AG20443 (cell line): Measurements from ENCODE around the gene PLCH2.
"Not testable (repeated sequence)": the region's sequence is repeated elsewhere in the genome, so short reads cannot be mapped to it uniquely, and the experiment has no call there.

Experiments
- DNase-seq: peaks from one replicate; pipeline ENCODE4 v3.0.0; 2012; ENCODE audit warnings: low spot score, mixed read lengths

PLCH2 gene

DNA sequence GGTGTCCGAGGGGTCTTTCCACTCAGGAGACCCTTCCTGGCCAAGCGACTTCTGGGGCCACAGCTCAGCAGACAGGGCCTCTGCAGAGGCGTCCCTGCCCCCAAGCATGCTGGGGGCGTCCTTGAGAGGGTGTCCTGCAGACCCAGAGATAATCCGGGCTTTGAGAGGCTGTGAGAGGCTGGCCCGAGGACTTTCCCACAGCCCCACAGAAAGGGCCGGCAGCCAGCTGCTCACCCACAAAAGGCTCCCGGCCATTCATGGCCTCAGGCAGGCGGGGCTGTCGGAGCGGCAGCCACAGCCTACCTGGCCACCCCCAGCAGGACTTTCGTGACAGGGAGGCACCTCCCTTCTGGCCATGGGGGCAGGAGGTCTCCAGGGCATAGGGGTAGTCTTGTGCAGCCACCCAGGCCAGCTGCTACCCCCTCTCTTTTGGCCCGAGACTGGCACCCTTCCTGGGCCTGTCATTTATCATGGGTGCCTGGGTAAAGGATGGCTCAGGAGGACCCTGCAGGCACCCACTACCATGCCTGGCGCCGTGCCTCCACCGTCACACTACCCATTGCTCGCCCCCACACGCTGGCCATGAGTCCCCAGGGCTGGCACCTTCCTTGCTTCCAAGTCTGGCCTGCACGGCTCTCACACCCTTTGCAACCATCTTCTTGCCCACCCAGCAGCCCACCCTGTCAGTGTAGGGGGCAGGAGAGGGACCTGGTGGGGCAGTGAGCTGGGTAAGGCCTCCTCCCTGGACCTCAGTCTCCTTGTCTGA, 69.0 kb downstream of the PLCH2 start:
- DNase-seq = no peak

DNA sequence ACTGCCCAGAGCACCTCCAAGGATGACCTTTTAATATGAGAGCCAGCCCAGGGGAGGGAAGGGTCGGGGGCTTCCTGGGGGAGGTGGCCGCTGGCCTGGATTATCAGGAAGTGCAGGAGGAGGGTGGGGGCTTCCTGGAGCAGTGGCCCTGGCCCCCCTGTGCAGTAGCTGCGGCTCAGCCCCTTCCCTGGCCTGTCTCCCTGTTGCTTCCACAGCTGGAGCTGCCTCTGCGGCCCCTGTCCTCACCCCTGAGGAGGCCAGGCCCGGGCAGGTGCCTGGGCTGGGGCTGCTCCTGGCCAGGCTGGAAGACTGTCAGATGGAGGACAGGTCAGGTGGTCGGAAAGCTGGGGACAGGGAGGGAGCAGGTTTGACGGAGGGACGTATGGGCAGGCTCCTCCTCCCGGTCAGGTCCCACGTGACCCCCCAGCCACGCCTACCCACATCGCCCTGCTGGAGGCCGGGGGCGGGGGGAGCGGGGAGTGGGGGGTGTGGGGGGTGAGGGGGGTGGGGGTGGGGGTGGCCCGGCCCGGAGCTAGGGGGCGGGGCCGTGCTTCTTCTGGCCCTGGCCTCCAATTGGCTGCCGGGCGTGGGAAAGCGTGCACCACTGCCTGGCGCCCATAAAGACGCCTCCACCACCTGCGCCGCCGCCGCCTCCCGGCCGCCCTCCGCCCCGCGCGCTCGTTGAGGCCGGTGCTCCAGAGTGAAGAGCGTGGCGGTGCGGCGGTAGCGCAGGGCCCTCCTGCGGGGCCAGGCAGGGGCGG, 69.8 kb downstream of the PLCH2 start:
- peak; percentile 90 for DNase-seq

- DNase-seq = peak; percentile 85
Measured at GRCh38 chr1:2546515-2547209, 70.6 kb downstream of the PLCH2 start.

DNA sequence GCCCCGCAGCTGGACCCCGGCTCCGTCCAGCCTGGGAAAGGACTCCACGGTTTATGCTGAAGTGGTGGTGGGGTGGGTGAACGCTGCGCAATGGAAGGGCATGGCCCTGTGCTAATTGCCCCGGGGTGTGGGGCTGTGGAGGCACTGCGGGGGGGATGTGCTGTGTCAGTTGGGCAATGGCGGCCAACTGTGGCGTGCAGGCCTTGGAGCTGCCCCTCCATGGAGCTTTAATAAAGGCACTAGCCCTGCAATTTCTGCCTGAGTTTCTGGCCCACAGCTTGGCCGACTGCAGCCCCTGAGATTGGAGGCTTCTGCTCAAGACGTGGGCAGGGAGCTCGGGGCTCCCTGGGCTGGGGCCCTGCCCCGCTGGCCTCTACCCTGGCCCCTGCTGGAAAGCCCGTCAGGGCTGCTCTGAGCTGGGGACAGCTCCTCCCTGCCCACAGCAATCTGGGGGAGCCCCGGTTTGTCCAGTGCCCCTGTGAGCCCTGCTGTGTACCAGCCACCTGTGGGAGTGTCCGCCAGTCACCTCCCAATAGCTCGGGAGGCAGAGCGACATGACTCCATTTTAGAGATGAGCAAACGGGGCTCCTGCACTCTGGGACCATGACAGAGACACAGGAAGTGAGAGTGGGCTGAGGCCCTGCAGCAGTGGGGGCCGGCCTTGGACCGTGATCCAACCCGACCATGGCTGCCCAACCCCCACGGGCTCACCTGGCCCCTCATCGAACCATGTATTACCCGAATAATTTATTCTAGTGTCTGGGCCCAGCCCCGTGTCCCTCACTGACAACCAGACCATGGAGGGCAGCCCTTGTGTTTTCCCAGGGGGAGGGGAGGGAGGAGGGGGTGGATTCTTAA, 71.3 kb downstream of the PLCH2 start:
- no peak for DNase-seq

- DNase-seq = peak; percentile 87
Measured at GRCh38 chr1:2548068-2548589, 72.0 kb downstream of the PLCH2 start.

- not testable (repeated sequence) for DNase-seq
Measured at GRCh38 chr1:2549367-2550029, 73.4 kb downstream of the PLCH2 start.

DNA sequence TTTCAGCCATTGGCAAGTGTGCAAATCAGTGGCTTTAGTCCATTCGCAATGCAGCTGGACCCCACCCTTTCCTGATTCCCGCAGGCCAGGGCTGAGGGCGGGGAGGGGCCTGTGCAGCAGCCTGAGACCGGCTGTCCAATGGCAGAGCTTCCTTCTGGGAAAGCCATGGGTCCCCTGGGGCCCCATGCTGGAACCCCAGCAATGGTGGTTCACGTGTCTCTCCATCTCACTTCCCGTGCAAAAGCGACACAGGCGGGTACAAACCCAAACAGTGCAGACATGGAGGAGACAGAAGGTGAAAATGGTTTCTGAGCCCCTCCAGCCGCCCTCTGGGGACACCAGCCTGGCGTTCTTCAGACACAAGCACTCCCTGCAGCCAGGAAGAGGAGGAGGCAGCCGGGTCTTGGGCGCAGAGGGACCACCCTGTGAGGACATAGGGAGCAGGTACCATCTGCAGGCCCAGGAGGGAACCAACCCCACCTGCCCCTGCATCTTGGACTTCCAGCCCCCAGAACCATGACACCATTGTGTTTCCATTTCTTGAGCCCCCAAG, 74.3 kb downstream of the PLCH2 start:
- DNase-seq = not testable (repeated sequence)

DNA sequence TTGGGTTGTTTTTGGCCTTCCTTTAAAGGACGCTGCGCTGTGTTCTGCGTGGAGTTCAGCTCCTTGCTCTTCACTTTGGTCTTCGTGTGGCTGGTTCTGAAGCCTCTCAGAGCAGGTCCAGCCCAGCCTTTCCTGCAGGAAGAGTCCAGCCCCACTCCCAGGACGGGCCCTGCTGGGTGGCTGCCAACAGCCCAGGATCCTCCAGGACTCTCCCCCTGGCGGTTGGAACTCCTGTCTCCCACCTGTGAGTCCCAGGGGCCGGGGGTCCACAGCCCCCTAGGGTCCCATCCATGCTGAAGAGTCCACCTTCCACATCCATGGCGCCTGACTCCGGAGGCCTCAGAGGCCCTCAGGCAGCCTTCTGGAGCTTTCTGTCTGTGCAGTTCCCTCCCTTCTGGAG, 75.5 kb downstream of the PLCH2 start:
- DNase-seq = not testable (repeated sequence)

GRCh38 chr1:2552189-2552588, 76.1 kb downstream of the PLCH2 start:
- DNase-seq = no peak

- DNase-seq = not testable (repeated sequence)
Measured at GRCh38 chr1:2553076-2553475, 77.0 kb downstream of the PLCH2 start.

DNA sequence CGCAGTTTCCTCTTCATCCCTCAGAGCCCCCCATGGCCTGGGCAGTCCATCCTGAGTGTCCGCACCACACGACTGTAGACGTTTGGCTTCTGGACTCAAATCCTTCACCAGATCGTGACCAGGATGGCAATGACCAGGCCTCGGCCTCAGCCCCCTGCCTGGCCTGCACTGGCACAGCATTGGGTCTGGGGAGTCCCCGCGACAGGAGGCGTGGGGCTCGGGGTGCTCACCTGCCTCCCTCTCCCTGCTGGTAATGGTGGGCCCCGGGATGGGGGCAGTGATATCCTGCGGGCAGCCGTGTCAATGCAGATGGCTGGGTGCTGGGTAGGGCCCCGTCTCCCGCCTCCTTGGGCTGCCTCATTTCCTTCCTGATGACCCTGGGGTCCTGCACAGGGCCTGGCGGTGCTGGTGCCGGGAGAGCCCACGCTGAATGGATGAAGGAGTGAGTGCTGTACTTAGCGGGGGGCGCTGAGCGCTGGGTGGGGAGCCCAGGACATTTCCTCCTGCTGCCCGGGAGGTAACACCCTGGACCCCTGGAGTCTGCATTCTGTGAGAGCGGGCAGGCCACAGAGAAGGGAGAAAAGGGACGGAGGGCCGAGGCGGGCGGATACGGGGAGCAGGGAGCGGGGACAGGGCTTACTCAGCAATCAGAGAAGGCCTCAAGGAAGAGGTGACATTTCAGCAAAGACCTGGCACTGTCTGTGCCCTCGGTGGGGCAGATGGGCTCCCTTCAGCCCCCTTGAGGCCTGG, 78.0 kb downstream of the PLCH2 start:
- DNase-seq = no peak

- no peak for DNase-seq
Measured at GRCh38 chr1:2554621-2555387, 78.7 kb downstream of the PLCH2 start.
